Neuronal stem cell (in vitro differentiated cells): ENCODE results near the gene CELSR2.

ENCODE experiments used
- DNase-seq: peaks from one replicate; pipeline ENCODE4 v3.0.0-alpha.2; 2013; ENCODE audit warnings: low spot score
- H2AFZ ChIP-seq: one replicate; pipeline ENCODE4 v1.6.1; 2013; ENCODE audit warnings: mild to moderate bottlenecking, low read length, inconsistent platforms
- H2AK5ac ChIP-seq: 2 replicates; pipeline ENCODE4 v1.6.1; 2013; ENCODE audit warnings: low read depth, mild to moderate bottlenecking, inconsistent platforms, low read length, moderate library complexity, mixed read lengths
- H2BK120ac ChIP-seq: 2 replicates; pipeline ENCODE4 v1.6.1; 2013; ENCODE audit warnings: low read depth, mild to moderate bottlenecking, inconsistent platforms, low read length, moderate library complexity, mixed read lengths
- H2BK12ac ChIP-seq: one replicate; pipeline ENCODE4 v1.6.1; 2013; ENCODE audit warnings: low read length, inconsistent platforms
- H2BK15ac ChIP-seq: 2 replicates; pipeline ENCODE4 v1.6.1; 2013; ENCODE audit warnings: mild to moderate bottlenecking, low read length, inconsistent platforms, mixed read lengths
- H2BK5ac ChIP-seq: one replicate; pipeline ENCODE4 v1.6.1; 2013; ENCODE audit warnings: inconsistent platforms, mild to moderate bottlenecking, low read length, moderate library complexity
- H3K14ac ChIP-seq: one replicate; pipeline ENCODE4 v1.6.1; 2013; ENCODE audit warnings: low read length, inconsistent platforms
- H3K18ac ChIP-seq: 2 replicates; pipeline ENCODE4 v1.6.1; 2013; ENCODE audit warnings: low read length, inconsistent platforms
- H3K23ac ChIP-seq: 2 replicates; pipeline ENCODE4 v1.6.1; 2013; ENCODE audit warnings: low read depth, mild to moderate bottlenecking, mixed read lengths, low read length, inconsistent platforms; ENCODE audit not compliant: poor library complexity
- H3K27ac ChIP-seq: replicated peaks from 3 replicates; pipeline ENCODE4 v1.5.1; 2013; ENCODE audit warnings: low read length, inconsistent platforms
- H3K27me3 ChIP-seq, 3 experiments: 2 replicates each; pipeline ENCODE4 v1.6.1; 2013; ENCODE audit warnings: low read length in 3 of 3, mild to moderate bottlenecking in 2 of 3, inconsistent platforms in 1 of 3, low read depth in 1 of 3, mixed read lengths in 1 of 3, moderate library complexity in 1 of 3; ENCODE audit not compliant: control insufficient read depth in 3 of 3, insufficient read depth in 3 of 3
- H3K36me3 ChIP-seq, 2 donors: replicated peaks in 1 of 2; 2 replicates each; pipeline ENCODE4 v1.6.1; 2013; ENCODE audit warnings: low read length in 2 of 2; ENCODE audit not compliant: control insufficient read depth in 2 of 2, insufficient read depth in 2 of 2
- H3K4ac ChIP-seq: 2 replicates; pipeline ENCODE4 v1.6.1; 2013; ENCODE audit warnings: inconsistent platforms, mild to moderate bottlenecking, low read length, moderate library complexity
- H3K4me1 ChIP-seq, 2 donors: 1 replicate in 1 of 2; 2 replicates in 1 of 2; pipeline ENCODE4 v1.6.1; 2013; ENCODE audit warnings: low read length in 2 of 2, low read depth in 1 of 2; ENCODE audit not compliant: control insufficient read depth in 2 of 2, insufficient read depth in 1 of 2
- H3K4me2 ChIP-seq: one replicate; pipeline ENCODE4 v1.6.1; 2013; ENCODE audit warnings: mild to moderate bottlenecking, low read length, inconsistent platforms; ENCODE audit not compliant: insufficient read depth, poor library complexity, severe bottlenecking
- H3K4me3 ChIP-seq, 2 donors: 2 replicates each; pipeline ENCODE4 v1.5.1; 2013; ENCODE audit warnings: low read length in 2 of 2, mild to moderate bottlenecking in 2 of 2, inconsistent platforms in 1 of 2, moderate library complexity in 1 of 2
- H3K79me1 ChIP-seq: one replicate; pipeline ENCODE4 v1.6.1; 2013; ENCODE audit warnings: low read depth, mild to moderate bottlenecking, inconsistent platforms, low read length, moderate library complexity
- H3K9ac ChIP-seq: one replicate; pipeline ENCODE4 v1.6.1; 2013; ENCODE audit warnings: mild to moderate bottlenecking, low read depth, low read length, inconsistent platforms; ENCODE audit not compliant: poor library complexity
- H3K9me3 ChIP-seq, 2 donors: replicated peaks in 1 of 2; 2 replicates each; pipeline versions ENCODE3 to v1.6.1; 2013; ENCODE audit warnings: low read length in 2 of 2, mild to moderate bottlenecking in 2 of 2, inconsistent platforms in 1 of 2, low read depth in 1 of 2, mixed read lengths in 1 of 2, moderate library complexity in 1 of 2; ENCODE audit not compliant: control insufficient read depth in 2 of 2, insufficient read depth in 1 of 2
- H4K8ac ChIP-seq: one replicate; pipeline ENCODE4 v1.6.1; 2013; ENCODE audit warnings: low read depth, mild to moderate bottlenecking, inconsistent platforms, low read length, moderate library complexity
- H4K91ac ChIP-seq: one replicate; pipeline ENCODE4 v1.6.1; 2013; ENCODE audit warnings: low read length, low read depth, mild to moderate bottlenecking, inconsistent platforms; ENCODE audit not compliant: poor library complexity
- WGBS, 2 donors: extraction: QIAGEN DNeasy Blood & Tissue Kit; methylation state at CpG; one replicate each; pipeline ENCODE4 v1.1.7; 2013; ENCODE audit warnings: missing lambda C conversion rate in 2 of 2, mixed read lengths in 1 of 2; ENCODE audit not compliant: insufficient read length in 2 of 2, insufficient replicate concordance in 1 of 2; ENCODE audit errors: extremely low coverage in 2 of 2; 5-methylcytosine and 5-hydroxymethylcytosine counted together

Gene CELSR2

GRCh38 chr1:109254621-109255096 is 5.3 kb downstream of the CELSR2 start:
- Histone ChIP-seq H4K8ac (no peak overlapping the region), H2BK120ac (peak overlapping the region; percentile 89), H2AK5ac (peak overlapping the region; percentile 96), H2BK5ac (peak overlapping the region; percentile 98), H3K4me1 (peaks cover 61 to 62% of the 10 kb centered on the region in 2 donors), H2BK12ac (peak overlapping the region; percentile 8), H2AFZ (no peak overlapping the region), H4K91ac (peak overlapping the region; percentile 95), H3K4me2 (peak overlapping the region; percentile 40), H3K9me3 (peaks cover 24 to 30% of the 10 kb centered on the region in 2 donors), H3K4ac (peak overlapping the region; percentile 72), H3K18ac (peak overlapping the region; percentile 96), H3K9ac (peak overlapping the region; percentile 87), H3K36me3 (peaks cover 31 to 79% of the 10 kb centered on the region in 2 donors), H3K79me1 (peaks cover 39% of the 10 kb centered on the region), H3K27ac (peak overlapping the region; percentile 90), H3K27me3 (no peaks in the 10 kb centered on the region), H3K23ac (no peak overlapping the region), H3K4me3 (peak overlapping the region in 1 of 2 donors; percentile 35), H2BK15ac (peak overlapping the region; percentile 84), H3K14ac (peak overlapping the region; percentile 12)
- WGBS, 2 donors = no CpG with 5 or more reads among the region's 7 CpGs
- no peak for DNase-seq

DNA sequence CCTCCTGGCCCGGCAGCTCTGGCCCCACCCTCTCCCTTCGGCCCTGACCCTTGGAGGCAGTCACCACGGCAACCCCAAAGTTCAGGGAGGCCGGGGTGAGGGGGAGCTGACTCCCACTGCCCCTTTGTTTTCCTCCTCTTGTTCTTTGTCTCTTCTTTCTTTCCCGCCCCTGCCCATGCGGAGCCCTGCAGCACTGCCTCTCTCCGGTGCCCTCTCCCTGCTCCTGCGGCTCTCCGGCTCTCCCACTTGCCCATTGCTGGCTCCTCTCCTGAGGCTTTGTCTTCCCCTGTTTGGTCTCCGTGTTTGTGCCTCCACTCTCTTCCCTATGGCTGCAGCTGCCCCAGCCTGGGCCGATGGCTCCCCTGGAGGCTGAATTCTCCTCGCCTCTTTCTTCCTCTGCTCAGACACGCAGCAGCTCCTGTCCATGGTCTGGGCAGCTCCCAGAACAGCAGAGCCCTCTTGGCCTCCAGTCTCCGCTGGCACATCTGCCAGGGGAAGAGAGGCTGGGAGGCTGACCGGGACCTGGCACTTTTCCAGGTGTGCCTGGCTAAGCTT is 5.8 kb downstream of the CELSR2 start:
- peak overlapping the region; percentile 96 for H2BK12ac ChIP-seq
- peak overlapping the region; percentile 22 to 35 for H3K4me3 ChIP-seq
- no peaks in the 10 kb centered on the region for H3K27me3 ChIP-seq
- peak overlapping the region; percentile 61 for H3K4me2 ChIP-seq
- peak overlapping the region; percentile 60 for H3K4ac ChIP-seq
- H2BK5ac ChIP-seq = peak overlapping the region; percentile 98
- H4K8ac ChIP-seq = peak overlapping the region; percentile 89
- H2BK120ac ChIP-seq = peak overlapping the region; percentile 89
- H2AFZ ChIP-seq = no peak overlapping the region
- peaks cover 24 to 30% of the 10 kb centered on the region in 2 donors for H3K9me3 ChIP-seq
- peak overlapping the region; percentile 52 for H2BK15ac ChIP-seq
- WGBS, 2 donors = no CpG with 5 or more reads among the region's 15 CpGs
- no peak overlapping the region for H3K23ac ChIP-seq
- peak overlapping the region; percentile 28 for H3K14ac ChIP-seq
- peak; percentile 68 for DNase-seq
- peak overlapping the region; percentile 96 for H2AK5ac ChIP-seq
- H3K9ac ChIP-seq = peak overlapping the region; percentile 87
- H3K4me1 ChIP-seq = peaks cover 63% of the 10 kb centered on the region in 2 donors
- peaks cover 35% of the 10 kb centered on the region for H3K79me1 ChIP-seq
- H3K27ac ChIP-seq = peak overlapping the region; percentile 90
- peak overlapping the region; percentile 27 for H4K91ac ChIP-seq
- H3K18ac ChIP-seq = peak overlapping the region; percentile 80
- peaks cover 31 to 79% of the 10 kb centered on the region in 2 donors for H3K36me3 ChIP-seq

GRCh38 chr1:109255678-109256077 is 6.3 kb downstream of the CELSR2 start:
- Histone ChIP-seq H3K4me2 (peak overlapping the region; percentile 61), H3K79me1 (peaks cover 30% of the 10 kb centered on the region), H2AFZ (no peak overlapping the region), H3K18ac (peak overlapping the region; percentile 80), H3K27ac (peak overlapping the region; percentile 90), H3K4ac (peak overlapping the region; percentile 60), H3K4me3 (peak overlapping the region in 1 of 2 donors; percentile 35), H3K36me3 (peaks cover 33 to 79% of the 10 kb centered on the region in 2 donors), H3K4me1 (peaks cover 63 to 64% of the 10 kb centered on the region in 2 donors), H3K9ac (peak overlapping the region; percentile 71), H3K9me3 (peaks cover 20 to 25% of the 10 kb centered on the region in 2 donors), H3K14ac (peak overlapping the region; percentile 28), H2BK120ac (peak overlapping the region; percentile 89), H3K27me3 (no peaks in the 10 kb centered on the region), H2BK12ac (peak overlapping the region; percentile 96), H4K8ac (peak overlapping the region; percentile 89), H2BK5ac (peak overlapping the region; percentile 98), H2BK15ac (peak overlapping the region; percentile 52), H3K23ac (no peak overlapping the region), H4K91ac (peak overlapping the region; percentile 27), H2AK5ac (peak overlapping the region; percentile 96)
- no CpG with 5 or more reads among the region's 5 CpGs for WGBS, 2 donors
- no peak for DNase-seq

GRCh38 chr1:109256085-109256484 is 6.7 kb downstream of the CELSR2 start:
- Histone ChIP-seq H3K27me3 (no peaks in the 10 kb centered on the region), H3K4me2 (no peak overlapping the region), H3K4ac (peak overlapping the region; percentile 1), H4K8ac (no peak overlapping the region), H4K91ac (no peak overlapping the region), H3K14ac (no peak overlapping the region), H3K23ac (no peak overlapping the region), H2AFZ (no peak overlapping the region), H3K9me3 (peaks cover 15 to 21% of the 10 kb centered on the region in 2 donors), H3K4me1 (peaks cover 65 to 66% of the 10 kb centered on the region in 2 donors), H3K4me3 (no peak overlapping the region), H2BK5ac (peak overlapping the region; percentile 98), H3K27ac (no peak overlapping the region), H2AK5ac (peak overlapping the region; percentile 96), H3K18ac (peak overlapping the region; percentile 15), H2BK120ac (no peak overlapping the region), H3K79me1 (peaks cover 28% of the 10 kb centered on the region), H3K36me3 (peaks cover 34 to 79% of the 10 kb centered on the region in 2 donors), H3K9ac (no peak overlapping the region), H2BK15ac (peak overlapping the region; percentile 13), H2BK12ac (peak overlapping the region; percentile 96)
- WGBS, 2 donors = no CpG with 5 or more reads among the region's 7 CpGs
- DNase-seq = no peak
